Activated T-helper 1 cell treated with anti-CD3 and anti-CD28 coated beads, Interleukin-2, amount 50 U/mL, for 16 hours (primary cell): Measurements from ENCODE around the gene HOXD12.

Experiments
- DNase-seq, 2 donors: peaks; one replicate each; pipeline ENCODE4 v3.0.0-alpha.2; 2020; ENCODE audit warnings: low read depth in 1 of 2, low spot score in 1 of 2

Gene HOXD12, protein sequence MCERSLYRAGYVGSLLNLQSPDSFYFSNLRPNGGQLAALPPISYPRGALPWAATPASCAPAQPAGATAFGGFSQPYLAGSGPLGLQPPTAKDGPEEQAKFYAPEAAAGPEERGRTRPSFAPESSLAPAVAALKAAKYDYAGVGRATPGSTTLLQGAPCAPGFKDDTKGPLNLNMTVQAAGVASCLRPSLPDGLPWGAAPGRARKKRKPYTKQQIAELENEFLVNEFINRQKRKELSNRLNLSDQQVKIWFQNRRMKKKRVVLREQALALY

DNA sequence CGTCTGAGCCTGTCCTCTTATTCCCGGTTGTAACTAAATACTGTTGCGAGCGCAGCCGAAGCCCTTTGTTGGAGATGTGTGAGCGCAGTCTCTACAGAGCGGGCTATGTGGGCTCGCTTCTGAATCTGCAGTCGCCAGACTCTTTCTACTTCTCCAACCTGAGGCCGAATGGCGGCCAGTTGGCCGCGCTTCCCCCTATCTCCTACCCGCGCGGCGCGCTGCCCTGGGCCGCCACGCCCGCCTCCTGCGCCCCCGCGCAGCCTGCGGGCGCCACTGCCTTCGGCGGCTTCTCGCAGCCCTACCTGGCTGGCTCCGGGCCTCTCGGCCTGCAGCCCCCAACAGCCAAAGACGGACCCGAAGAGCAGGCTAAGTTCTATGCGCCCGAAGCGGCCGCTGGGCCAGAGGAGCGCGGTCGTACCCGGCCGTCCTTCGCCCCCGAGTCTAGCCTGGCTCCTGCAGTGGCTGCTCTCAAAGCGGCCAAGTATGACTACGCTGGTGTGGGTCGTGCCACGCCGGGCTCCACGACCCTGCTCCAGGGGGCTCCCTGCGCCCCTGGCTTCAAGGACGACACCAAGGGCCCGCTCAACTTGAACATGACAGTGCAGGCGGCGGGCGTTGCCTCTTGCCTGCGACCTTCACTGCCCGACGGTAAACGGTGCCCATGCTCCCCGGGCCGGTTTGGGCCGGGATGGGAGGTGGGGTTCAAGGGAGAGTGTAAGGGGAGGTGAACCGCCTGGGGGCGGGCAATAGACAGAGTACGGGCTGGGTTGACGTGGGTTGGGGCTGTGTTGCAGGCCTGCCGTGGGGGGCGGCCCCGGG, at the start of gene HOXD12:
HOXD12 (plus strand) TSS at position 68 of the 819 bp plus-strand sequence; CDS start at position 75, 7 bp downstream.
- DNase-seq = no peak

GRCh38 chr2:176056406-176056805, 43.2 kb upstream of the HOXD12 start:
- no peak for DNase-seq

DNA sequence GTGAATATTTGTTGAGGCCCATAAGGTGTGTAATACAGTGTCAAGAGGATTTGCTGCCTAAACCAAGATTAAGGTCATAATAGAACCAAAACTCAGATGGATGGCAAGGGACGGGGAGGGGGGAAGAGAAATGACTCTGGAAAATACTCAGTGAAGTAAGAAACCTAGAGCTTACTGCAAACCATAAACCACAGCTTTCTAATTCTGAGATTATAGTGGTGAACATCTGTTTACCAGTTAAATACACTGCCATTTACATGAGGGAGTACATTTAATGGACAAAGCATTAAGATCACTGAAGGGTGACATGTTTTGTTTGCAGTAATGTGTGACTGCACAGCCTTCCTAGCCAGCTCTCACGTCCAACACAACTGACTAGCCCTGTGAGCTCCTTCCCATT, 35.6 kb upstream of the HOXD12 start:
- DNase-seq = no peak

DNA sequence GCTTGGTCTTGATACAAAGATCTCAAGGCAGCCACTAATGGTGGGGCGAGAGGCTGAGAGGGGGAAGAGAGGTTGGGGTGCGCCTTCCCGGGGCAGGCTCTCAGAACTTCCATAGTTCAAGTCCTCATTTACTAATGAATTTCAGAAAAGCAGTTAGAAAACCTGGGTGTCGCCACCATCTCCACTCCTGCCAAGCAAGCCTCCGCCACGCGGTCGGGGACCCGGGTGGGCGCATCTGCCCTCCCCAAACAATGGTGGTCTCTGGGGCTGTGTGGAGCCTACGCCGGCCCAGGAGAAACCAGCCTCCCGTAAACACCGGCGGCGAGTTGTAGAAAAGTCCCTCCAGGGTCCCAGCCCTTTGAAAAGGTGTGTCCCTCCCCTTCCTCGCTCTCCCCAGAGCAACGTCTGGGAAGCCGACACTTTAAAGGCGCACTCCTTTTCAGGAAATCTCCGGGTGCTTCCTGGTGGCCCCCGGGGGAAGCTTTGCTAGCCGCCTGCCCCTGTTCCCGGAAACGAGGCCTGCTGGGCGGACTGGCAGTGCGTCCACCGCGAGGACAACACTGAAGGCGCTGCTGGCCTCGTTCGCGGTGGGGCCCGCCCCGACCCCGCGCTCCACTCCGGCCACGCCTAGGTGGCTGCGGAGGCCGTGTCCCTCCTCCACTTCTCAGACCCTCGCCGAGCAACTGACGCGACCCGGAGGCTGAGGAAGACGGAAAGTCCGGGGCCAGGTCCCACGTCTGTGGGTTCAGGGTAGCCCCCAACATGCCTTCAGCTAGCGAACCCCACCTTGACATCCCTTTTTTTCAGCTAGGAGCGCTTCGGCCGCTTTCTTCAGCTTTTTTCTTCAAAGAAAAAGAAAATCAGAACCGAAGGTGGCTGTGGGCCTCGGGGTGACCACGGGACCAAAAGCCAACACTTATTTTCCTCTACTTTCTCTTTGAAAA, 32.7 kb upstream of the HOXD12 start:
- DNase-seq = no peak

DNA sequence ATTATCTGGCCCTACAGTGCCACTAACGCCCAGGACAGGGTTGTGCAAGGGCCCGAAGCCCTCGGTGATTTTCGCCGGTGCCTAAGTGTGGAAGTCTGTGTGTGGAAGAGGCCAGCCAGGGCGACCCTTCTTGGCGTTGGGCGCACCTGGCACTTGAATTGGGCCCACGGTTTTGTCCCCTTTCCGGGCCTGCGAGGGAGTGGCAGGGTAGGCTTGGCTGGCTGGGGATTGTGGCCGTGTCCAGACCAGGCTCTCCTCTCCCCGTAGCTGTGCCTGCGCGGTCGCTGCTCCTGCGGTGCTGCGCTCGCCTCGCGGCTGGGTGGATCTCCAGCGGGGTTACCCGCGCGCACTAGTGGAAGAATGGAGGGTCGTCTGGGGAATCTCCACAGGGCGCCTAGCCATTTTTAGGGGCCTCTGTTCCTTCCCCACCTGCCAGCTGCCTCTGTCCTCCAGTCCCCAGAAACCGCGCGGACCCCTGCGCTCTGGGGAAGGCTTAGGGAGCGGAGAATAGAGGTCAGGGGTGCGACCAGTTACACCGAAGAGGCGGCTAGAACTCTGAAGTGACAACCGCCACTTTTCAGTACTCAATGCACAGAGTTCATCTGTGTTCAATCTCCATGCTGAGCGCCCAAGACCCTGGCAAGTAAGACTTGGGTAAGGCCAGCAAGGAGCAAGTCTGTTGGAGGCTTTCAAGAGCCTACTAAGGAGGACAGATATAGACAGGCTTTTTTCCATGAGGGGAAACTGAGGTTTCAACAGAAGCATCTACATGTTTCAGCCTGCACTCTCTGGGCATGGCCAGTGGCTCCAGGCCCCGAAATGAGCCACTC, 31.8 kb upstream of the HOXD12 start:
- no peak for DNase-seq

GRCh38 chr2:176068419-176068832, 31.2 kb upstream of the HOXD12 start:
- no peak for DNase-seq

- no peak for DNase-seq
Measured at GRCh38 chr2:176071330-176072291, 28.0 kb upstream of the HOXD12 start.

DNA sequence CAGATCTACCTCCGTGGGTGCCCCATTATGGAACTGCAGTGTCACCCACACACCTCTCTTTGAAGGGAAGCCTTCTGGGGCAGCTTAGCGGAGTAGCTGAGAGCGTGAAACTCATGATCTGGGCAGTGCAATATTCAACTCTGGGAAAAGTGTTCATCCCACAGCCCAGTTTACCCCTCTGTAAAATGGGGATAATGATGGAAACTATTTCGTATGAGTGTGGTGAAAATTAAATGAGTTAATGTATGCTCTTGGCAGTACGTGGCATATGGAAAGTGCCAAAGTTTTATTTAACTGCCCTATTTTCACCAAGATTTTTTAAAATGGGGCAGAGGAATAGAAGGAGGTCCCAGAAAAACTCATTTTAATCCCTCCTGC, 27.3 kb upstream of the HOXD12 start:
- DNase-seq = no peak

- DNase-seq = no peak
Measured at GRCh38 chr2:176072951-176073904, 26.4 kb upstream of the HOXD12 start.

GRCh38 chr2:176074919-176075425, 24.6 kb upstream of the HOXD12 start:
- no peak for DNase-seq

DNA sequence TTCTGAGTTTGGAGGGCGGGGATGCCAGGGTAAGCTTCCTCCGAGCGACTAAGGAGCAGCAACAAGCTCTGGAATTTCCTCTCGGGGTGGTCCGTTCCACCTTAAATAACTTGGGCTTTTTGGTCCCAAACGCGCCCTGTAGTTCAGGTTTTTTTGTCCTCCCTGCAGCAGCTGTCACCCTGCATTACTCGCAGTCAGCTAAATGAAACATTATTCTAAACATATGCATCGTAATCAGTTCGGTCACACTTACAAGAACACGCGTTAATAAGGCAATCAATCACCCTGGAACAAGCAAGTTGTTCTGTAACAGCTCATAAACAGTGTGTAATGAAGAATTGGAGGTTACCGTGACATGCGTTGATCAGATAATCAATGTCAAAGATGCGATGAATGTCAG, 24.1 kb upstream of the HOXD12 start:
- no peak for DNase-seq

GRCh38 chr2:176076063-176076462, 23.5 kb upstream of the HOXD12 start:
- DNase-seq = no peak

DNA sequence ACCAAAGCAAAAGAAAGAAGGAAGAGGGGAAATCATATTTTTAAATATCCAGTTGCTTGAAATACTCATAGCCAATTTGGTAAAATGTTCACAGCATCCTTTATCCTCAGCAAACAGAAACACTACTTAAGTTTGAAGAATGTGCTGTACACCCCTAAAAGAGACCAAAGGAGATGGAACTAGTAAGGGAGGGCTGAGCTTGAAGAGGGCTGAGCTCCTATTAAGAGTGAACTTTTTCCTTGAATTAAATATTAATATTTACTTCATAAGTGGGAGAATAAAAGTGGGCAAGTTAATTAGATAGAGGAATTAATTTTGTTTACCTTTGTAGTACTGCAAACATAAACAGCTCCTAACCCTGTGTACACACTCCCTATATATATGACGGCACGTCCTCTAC, 22.8 kb upstream of the HOXD12 start:
- DNase-seq = no peak

GRCh38 chr2:176078541-176079284, 20.9 kb upstream of the HOXD12 start:
- DNase-seq = no peak

GRCh38 chr2:176079285-176079830, 20.2 kb upstream of the HOXD12 start:
- DNase-seq = no peak

- DNase-seq = no peak
Measured at GRCh38 chr2:176079831-176080539, 19.6 kb upstream of the HOXD12 start.
